Erythroblast (primary cell): ENCODE results near the gene MCRS1.

Experiments
- GATA1 ChIP-seq: IDR thresholded peaks from 2 replicates; pipeline ENCODE4 v1.6.1; 2011; ENCODE audit warnings: low read depth, mild to moderate bottlenecking, control low read depth, low read length, moderate library complexity
- POLR2A ChIP-seq: IDR thresholded peaks from 2 replicates; pipeline ENCODE4 v1.6.1; 2011; ENCODE audit warnings: mild to moderate bottlenecking, low read length

GRCh38 chr12:49543221-49543913 is 24.6 kb downstream of the MCRS1 start:
- no peak for TF ChIP-seq POLR2A
- TF ChIP-seq GATA1, result no peak
